Measurements from ENCODE around the gene PXK.

DNA sequence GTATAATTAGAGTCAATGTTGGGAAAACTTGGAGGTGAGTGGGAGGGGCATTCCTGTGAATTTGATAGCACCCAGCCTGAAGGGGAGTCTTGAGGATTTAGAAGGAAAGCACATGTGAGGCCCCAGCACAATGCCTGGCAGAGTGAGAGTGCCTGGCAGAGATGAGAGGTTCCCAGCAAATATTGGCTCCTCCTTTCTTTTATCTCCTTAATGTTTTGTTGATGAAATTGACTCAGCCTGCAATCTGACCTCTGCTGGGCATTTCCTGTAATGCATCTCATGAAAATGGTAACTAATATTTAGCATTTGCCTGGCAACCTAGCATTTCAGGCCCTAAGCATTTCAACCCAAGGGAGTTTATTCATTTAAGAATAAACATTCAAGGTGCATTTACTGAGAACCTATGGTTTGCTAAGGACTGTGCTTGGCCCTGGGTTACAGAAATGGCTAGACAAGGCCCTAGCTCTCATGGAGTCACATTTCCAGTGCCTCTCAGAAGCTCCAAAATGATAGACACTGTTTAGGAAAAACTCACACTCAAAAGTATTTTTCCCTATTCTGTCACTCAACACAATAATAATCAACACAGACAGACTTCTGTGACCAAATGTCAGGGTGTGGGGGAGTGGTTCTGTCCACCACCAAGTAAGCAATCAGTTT, 82.0 kb downstream of the PXK start:
- TF ChIP-seq, protein P1, sequence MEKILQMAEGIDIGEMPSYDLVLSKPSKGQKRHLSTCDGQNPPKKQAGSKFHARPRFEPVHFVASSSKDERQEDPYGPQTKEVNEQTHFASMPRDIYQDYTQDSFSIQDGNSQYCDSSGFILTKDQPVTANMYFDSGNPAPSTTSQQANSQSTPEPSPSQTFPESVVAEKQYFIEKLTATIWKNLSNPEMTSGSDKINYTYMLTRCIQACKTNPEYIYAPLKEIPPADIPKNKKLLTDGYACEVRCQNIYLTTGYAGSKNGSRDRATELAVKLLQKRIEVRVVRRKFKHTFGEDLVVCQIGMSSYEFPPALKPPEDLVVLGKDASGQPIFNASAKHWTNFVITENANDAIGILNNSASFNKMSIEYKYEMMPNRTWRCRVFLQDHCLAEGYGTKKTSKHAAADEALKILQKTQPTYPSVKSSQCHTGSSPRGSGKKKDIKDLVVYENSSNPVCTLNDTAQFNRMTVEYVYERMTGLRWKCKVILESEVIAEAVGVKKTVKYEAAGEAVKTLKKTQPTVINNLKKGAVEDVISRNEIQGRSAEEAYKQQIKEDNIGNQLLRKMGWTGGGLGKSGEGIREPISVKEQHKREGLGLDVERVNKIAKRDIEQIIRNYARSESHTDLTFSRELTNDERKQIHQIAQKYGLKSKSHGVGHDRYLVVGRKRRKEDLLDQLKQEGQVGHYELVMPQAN (conservative IDR thresholded peaks at IDR 0.05), result no peak
- TF ChIP-seq, protein P2, sequence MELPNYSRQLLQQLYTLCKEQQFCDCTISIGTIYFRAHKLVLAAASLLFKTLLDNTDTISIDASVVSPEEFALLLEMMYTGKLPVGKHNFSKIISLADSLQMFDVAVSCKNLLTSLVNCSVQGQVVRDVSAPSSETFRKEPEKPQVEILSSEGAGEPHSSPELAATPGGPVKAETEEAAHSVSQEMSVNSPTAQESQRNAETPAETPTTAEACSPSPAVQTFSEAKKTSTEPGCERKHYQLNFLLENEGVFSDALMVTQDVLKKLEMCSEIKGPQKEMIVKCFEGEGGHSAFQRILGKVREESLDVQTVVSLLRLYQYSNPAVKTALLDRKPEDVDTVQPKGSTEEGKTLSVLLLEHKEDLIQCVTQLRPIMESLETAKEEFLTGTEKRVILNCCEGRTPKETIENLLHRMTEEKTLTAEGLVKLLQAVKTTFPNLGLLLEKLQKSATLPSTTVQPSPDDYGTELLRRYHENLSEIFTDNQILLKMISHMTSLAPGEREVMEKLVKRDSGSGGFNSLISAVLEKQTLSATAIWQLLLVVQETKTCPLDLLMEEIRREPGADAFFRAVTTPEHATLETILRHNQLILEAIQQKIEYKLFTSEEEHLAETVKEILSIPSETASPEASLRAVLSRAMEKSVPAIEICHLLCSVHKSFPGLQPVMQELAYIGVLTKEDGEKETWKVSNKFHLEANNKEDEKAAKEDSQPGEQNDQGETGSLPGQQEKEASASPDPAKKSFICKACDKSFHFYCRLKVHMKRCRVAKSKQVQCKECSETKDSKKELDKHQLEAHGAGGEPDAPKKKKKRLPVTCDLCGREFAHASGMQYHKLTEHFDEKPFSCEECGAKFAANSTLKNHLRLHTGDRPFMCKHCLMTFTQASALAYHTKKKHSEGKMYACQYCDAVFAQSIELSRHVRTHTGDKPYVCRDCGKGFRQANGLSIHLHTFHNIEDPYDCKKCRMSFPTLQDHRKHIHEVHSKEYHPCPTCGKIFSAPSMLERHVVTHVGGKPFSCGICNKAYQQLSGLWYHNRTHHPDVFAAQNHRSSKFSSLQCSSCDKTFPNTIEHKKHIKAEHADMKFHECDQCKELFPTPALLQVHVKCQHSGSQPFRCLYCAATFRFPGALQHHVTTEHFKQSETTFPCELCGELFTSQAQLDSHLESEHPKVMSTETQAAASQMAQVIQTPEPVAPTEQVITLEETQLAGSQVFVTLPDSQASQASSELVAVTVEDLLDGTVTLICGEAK (IDR thresholded peaks at IDR 0.05; ENCODE audit: borderline replicate concordance), result no peak
- TF ChIP-seq, protein P3, sequence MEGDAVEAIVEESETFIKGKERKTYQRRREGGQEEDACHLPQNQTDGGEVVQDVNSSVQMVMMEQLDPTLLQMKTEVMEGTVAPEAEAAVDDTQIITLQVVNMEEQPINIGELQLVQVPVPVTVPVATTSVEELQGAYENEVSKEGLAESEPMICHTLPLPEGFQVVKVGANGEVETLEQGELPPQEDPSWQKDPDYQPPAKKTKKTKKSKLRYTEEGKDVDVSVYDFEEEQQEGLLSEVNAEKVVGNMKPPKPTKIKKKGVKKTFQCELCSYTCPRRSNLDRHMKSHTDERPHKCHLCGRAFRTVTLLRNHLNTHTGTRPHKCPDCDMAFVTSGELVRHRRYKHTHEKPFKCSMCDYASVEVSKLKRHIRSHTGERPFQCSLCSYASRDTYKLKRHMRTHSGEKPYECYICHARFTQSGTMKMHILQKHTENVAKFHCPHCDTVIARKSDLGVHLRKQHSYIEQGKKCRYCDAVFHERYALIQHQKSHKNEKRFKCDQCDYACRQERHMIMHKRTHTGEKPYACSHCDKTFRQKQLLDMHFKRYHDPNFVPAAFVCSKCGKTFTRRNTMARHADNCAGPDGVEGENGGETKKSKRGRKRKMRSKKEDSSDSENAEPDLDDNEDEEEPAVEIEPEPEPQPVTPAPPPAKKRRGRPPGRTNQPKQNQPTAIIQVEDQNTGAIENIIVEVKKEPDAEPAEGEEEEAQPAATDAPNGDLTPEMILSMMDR (IDR thresholded peaks at IDR 0.05 in 2 of 3, conservative IDR thresholded peaks at IDR 0.05 in 1 of 3; ENCODE audit: control insufficient read depth in 2 of 3, extremely low read depth in 1 of 3, insufficient read depth in 1 of 3, low read depth in 3 of 3, low read length in 3 of 3), result peak; percentile 63 to 72 (median 71)
- TF ChIP-seq, protein P4, sequence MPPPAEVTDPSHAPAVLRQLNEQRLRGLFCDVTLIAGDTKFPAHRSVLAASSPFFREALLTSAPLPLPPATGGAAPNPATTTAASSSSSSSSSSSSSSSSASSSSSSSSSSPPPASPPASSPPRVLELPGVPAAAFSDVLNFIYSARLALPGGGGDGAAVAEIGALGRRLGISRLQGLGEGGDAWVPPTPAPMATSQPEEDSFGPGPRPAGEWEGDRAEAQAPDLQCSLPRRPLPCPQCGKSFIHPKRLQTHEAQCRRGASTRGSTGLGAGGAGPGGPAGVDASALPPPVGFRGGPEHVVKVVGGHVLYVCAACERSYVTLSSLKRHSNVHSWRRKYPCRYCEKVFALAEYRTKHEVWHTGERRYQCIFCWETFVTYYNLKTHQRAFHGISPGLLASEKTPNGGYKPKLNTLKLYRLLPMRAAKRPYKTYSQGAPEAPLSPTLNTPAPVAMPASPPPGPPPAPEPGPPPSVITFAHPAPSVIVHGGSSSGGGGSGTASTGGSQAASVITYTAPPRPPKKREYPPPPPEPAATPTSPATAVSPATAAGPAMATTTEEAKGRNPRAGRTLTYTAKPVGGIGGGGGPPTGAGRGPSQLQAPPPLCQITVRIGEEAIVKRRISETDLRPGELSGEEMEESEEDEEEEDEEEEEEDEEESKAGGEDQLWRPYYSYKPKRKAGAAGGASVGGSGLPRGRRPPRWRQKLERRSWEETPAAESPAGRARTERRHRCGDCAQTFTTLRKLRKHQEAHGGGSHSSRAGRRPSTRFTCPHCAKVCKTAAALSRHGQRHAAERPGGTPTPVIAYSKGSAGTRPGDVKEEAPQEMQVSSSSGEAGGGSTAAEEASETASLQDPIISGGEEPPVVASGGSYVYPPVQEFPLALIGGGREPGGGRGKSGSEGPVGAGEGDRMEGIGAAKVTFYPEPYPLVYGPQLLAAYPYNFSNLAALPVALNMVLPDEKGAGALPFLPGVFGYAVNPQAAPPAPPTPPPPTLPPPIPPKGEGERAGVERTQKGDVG (CRISPR knock-in tag; IDR thresholded peaks at IDR 0.05), result no peak
- no peak for TF ChIP-seq EGR1 (IDR thresholded peaks at IDR 0.05; ENCODE audit: borderline replicate concordance in 1 of 2, low read depth in 2 of 2, low read length in 2 of 2)
- no peak for TF ChIP-seq TBL1XR1 (IDR thresholded peaks at IDR 0.05; ENCODE audit: low read depth, low read length)
- TF ChIP-seq FOXM1 (IDR thresholded peaks at IDR 0.05; ENCODE audit: low read depth, low read length), result 0 out of 2 replicates have a peak, but pooled peaks have one; percentile 25
- no peak for TF ChIP-seq POLR2AphosphoS5 (IDR thresholded peaks at IDR 0.05; ENCODE audit: low read length)
- TF ChIP-seq HDGF (IDR thresholded peaks at IDR 0.05), result no peak
- TF ChIP-seq MTA3 (IDR thresholded peaks at IDR 0.05; ENCODE audit: borderline replicate concordance, low read length), result no peak
- TF ChIP-seq, protein P5, sequence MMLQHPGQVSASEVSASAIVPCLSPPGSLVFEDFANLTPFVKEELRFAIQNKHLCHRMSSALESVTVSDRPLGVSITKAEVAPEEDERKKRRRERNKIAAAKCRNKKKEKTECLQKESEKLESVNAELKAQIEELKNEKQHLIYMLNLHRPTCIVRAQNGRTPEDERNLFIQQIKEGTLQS (IDR thresholded peaks at IDR 0.05; ENCODE audit: borderline replicate concordance, extremely low read depth, low read depth, low read length), result no peak
- TF ChIP-seq, protein P6, sequence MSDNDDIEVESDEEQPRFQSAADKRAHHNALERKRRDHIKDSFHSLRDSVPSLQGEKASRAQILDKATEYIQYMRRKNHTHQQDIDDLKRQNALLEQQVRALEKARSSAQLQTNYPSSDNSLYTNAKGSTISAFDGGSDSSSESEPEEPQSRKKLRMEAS (IDR thresholded peaks at IDR 0.05; ENCODE audit: low read depth, low read length), result no peak
- no peak for TF ChIP-seq CBX3 (IDR thresholded peaks at IDR 0.05; ENCODE audit: borderline replicate concordance, low read depth)
